Esophagus muscularis mucosa (tissue), 3 donors: Measurements from ENCODE around the gene TALDO1.

Experiments
- POLR2A ChIP-seq: fragments of 450-650 bp; IDR thresholded peaks from one replicate; pipeline ENCODE4 v1.6.1; 2017; ENCODE audit warnings: antibody characterized with exemption, moderate library complexity, mild to moderate bottlenecking, low read depth
- POLR2AphosphoS5 ChIP-seq, 2 donors: sonication (generic); formaldehyde crosslinking; IDR thresholded peaks; one replicate each; pipeline ENCODE4 v1.6.1; 2017; ENCODE audit warnings: antibody characterized with exemption in 2 of 2
- TF ChIP-seq, protein P1 (sequence below), 3 experiments: fragments of 200-600 bp in 2 of 3; fragments of 450-650 bp in 1 of 3; sonication (generic) in 2 of 3; IDR thresholded peaks; one replicate each; pipeline ENCODE4 v1.5.1; 2017 to 2019; ENCODE audit warnings: antibody characterized with exemption in 3 of 3, mild to moderate bottlenecking in 2 of 3, moderate library complexity in 1 of 3

DNA sequence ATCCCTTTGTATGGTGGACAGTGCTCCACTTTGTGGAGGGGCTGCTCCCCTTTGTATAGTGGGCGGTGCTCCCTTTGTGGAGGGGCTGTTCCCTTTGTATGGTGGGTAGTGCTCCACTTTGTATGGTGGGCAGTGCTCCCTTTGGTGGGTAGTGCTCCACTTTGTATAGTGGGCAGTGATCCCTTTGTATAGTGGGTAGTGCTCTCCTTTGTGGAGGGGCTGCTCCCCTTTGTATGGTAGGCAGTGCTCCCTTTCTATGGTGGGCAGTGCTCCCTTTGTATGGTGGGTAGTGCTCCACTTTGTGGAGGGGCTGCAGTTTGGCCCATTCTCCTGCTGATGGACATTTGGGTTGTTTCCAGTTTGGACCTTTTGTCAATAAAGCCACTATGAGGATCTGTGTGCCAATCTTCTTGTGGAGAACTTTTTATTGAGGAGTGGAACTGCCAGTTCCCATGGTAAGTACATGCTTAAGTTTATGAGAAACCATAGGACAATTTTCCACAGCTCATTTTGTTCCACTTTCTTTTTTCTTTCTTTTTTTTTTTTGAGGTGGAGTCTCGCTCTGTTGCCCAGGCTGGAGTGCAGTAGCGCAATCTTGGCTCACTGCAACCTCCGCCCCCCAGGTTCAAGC lies 4.6 kb upstream of the TALDO1 start:
- TF ChIP-seq POLR2A = no peak
- TF ChIP-seq, protein P1, sequence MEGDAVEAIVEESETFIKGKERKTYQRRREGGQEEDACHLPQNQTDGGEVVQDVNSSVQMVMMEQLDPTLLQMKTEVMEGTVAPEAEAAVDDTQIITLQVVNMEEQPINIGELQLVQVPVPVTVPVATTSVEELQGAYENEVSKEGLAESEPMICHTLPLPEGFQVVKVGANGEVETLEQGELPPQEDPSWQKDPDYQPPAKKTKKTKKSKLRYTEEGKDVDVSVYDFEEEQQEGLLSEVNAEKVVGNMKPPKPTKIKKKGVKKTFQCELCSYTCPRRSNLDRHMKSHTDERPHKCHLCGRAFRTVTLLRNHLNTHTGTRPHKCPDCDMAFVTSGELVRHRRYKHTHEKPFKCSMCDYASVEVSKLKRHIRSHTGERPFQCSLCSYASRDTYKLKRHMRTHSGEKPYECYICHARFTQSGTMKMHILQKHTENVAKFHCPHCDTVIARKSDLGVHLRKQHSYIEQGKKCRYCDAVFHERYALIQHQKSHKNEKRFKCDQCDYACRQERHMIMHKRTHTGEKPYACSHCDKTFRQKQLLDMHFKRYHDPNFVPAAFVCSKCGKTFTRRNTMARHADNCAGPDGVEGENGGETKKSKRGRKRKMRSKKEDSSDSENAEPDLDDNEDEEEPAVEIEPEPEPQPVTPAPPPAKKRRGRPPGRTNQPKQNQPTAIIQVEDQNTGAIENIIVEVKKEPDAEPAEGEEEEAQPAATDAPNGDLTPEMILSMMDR (IDR thresholded peaks at IDR 0.05) = no peak
- no peak for TF ChIP-seq POLR2AphosphoS5 (IDR thresholded peaks at IDR 0.05)
